ENCODE data around the gene KDM1B.

Gene KDM1B

DNA sequence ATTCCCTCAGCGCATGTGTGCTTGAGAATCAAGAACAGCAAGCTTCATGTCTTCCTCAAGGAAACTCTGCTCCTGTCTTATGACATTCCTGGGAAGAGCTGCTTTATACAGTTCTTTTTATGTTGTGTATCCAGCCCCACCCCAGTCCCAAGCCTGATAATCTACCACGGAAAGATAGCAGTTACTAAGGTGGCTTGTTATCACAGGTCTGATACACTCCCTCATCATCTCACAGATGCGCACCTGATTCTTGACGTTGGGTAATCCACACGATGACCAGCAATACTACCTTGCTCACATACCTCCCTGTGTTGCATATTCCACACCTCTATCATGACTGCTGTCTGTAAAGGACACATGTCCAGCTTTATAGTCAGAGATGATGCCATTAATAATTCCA is 36.0 kb upstream of the KDM1B start:
- no peak for DNase-seq (ENCODE audit: extremely low read depth, low read depth)
- H3K4me3 ChIP-seq (replicated peaks; ENCODE audit: low read depth, low read length) = no peak overlapping the region
- no peak for TF ChIP-seq CTCF (IDR thresholded peaks at IDR 0.05; ENCODE audit: low read depth, low read length, missing control alignments)

DNA sequence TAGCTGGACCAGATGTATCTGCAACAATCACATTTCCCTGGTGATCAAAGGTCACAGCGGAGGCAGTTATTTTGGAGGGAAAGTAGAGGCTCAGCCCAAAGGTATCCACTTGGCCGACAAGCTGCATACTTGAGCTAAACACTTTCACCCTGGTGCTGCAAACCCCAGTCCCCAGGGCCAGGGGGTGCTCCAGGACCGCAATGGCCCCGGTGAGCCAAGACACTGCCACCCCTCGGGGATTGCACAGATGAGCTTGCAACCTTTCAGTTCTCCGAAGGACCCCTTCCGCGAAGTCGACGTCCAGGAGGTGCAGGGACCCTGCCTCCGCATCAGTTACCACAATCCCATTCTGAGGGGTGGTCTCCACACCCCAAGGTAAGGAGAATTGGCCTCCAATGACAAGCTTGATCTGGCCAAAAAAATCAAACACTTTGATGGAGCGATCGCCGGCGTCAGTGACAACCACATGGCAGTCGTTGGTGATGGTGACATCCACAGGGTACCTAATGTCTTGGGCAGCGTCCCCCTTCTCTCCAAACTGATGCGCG is 33.6 kb upstream of the KDM1B start:
- H3K4me3 ChIP-seq (replicated peaks; ENCODE audit: low read depth, low read length) = no peak overlapping the region
- DNase-seq (ENCODE audit: extremely low read depth, low read depth) = no peak

GRCh38 chr6:18122128-18123093 is 32.8 kb upstream of the KDM1B start, which contains the start of gene NHLRC1:
NHLRC1 (minus strand) TSS chr6:18122677; CDS start chr6:18122606, 71 bp downstream.
- peak; percentile 92 for TF ChIP-seq CTCF (IDR thresholded peaks at IDR 0.05; ENCODE audit: low read depth, low read length, missing control alignments)
- DNase-seq (ENCODE audit: extremely low read depth, low read depth) = peak; percentile 60
- peak within 1 kb of the TSS; percentile 39 for H3K4me3 ChIP-seq (replicated peaks; ENCODE audit: low read depth, low read length)

More for the DNA sequence above, 33.6 kb upstream of the KDM1B start:
- no peak for TF ChIP-seq CTCF (IDR thresholded peaks at IDR 0.05; ENCODE audit: low read depth, low read length, missing control alignments)

- DNase-seq (ENCODE audit: extremely low read depth, low read depth) = peak; percentile 11
- no peak for TF ChIP-seq CTCF (IDR thresholded peaks at IDR 0.05; ENCODE audit: low read depth, low read length, missing control alignments)
- no peak overlapping the region for H3K4me3 ChIP-seq (replicated peaks; ENCODE audit: low read depth, low read length)
Measured at GRCh38 chr6:18126121-18126520, 29.1 kb upstream of the KDM1B start.

- DNase-seq (ENCODE audit: extremely low read depth, low read depth) = no peak
- H3K4me3 ChIP-seq (replicated peaks; ENCODE audit: low read depth, low read length) = no peak overlapping the region
- TF ChIP-seq CTCF (IDR thresholded peaks at IDR 0.05; ENCODE audit: low read depth, low read length, missing control alignments) = no peak
Measured at GRCh38 chr6:18132346-18132745, 22.9 kb upstream of the KDM1B start.

GRCh38 chr6:18135171-18135570 is 20.1 kb upstream of the KDM1B start:
- DNase-seq (ENCODE audit: extremely low read depth, low read depth) = no peak
- no peak for TF ChIP-seq CTCF (IDR thresholded peaks at IDR 0.05; ENCODE audit: low read depth, low read length, missing control alignments)
- no peak overlapping the region for H3K4me3 ChIP-seq (replicated peaks; ENCODE audit: low read depth, low read length)
